GM19397 (cell line): ENCODE measurements around the gene DNAJC25.
"Not testable (repeated sequence)": the region's sequence is repeated elsewhere in the genome, so short reads cannot be mapped to it uniquely, and the experiment has no call there.

Experiments used
- ATAC-seq: cut with Tn5 transposase; IDR thresholded peaks from one replicate; pipeline ENCODE4 v1.9.1; 2021; ENCODE audit warnings: mild to moderate bottlenecking, moderate library complexity; ENCODE audit not compliant: unreplicated experiment

The DNAJC25 gene

GRCh38 chr9:111663301-111663823, 32.2 kb downstream of the DNAJC25 start:
- ATAC-seq, result no peak

GRCh38 chr9:111668026-111668573, 37.0 kb downstream of the DNAJC25 start:
- no peak for ATAC-seq

- not testable (repeated sequence) for ATAC-seq
Measured at GRCh38 chr9:111668601-111669000, 37.5 kb downstream of the DNAJC25 start.

GRCh38 chr9:111674319-111674718, 43.2 kb downstream of the DNAJC25 start:
- ATAC-seq, result no peak

- no peak for ATAC-seq
Measured at GRCh38 chr9:111676116-111676515, 45.0 kb downstream of the DNAJC25 start.

- no peak for ATAC-seq
Measured at GRCh38 chr9:111678293-111678692, 47.2 kb downstream of the DNAJC25 start.

- ATAC-seq, result no peak
Measured at GRCh38 chr9:111679199-111679598, 48.1 kb downstream of the DNAJC25 start.

GRCh38 chr9:111683392-111683791, 52.3 kb downstream of the DNAJC25 start:
- ATAC-seq, result no peak

- no peak for ATAC-seq
Measured at GRCh38 chr9:111691672-111692329, 60.7 kb downstream of the DNAJC25 start.

- ATAC-seq, result no peak
Measured at GRCh38 chr9:111696796-111697195, 65.7 kb downstream of the DNAJC25 start.

GRCh38 chr9:111700776-111701175, 69.6 kb downstream of the DNAJC25 start:
- ATAC-seq, result no peak
